NT2/D1 (cell line): Measurements from ENCODE around the gene B3GALT6.

Source experiments
- DNase-seq: peaks from one replicate; pipeline ENCODE4 v3.0.0-alpha.2; 2011; ENCODE audit warnings: low read depth, low spot score
- H3K27me3 ChIP-seq: 2 replicates; pipeline ENCODE4 v1.6.0; 2011; ENCODE audit warnings: mild to moderate bottlenecking; ENCODE audit not compliant: insufficient read length, insufficient read depth
- H3K36me3 ChIP-seq: 2 replicates; pipeline ENCODE4 v1.6.1; 2011; ENCODE audit warnings: mild to moderate bottlenecking, low read length, mixed read lengths; ENCODE audit not compliant: insufficient read depth, insufficient read length
- H3K4me1 ChIP-seq: 2 replicates; pipeline ENCODE4 v1.5.1; 2011; ENCODE audit not compliant: insufficient read depth, insufficient read length
- H3K4me3 ChIP-seq: 2 replicates; pipeline ENCODE4 v1.5.1; 2011; ENCODE audit warnings: low read depth; ENCODE audit not compliant: insufficient read length
- H3K9ac ChIP-seq: 2 replicates; pipeline ENCODE4 v1.6.0; 2011; ENCODE audit warnings: low read depth; ENCODE audit not compliant: insufficient read length
- H3K9me3 ChIP-seq: 2 replicates; pipeline ENCODE4 v1.5.1; 2011; ENCODE audit warnings: mild to moderate bottlenecking, low read length; ENCODE audit not compliant: insufficient read depth
- SUZ12 ChIP-seq: IDR thresholded peaks from 2 replicates; pipeline ENCODE4 v1.6.1; 2011; ENCODE audit not compliant: insufficient read length, insufficient read depth; ENCODE audit errors: extremely low read depth
- YY1 ChIP-seq: IDR thresholded peaks from 2 replicates; pipeline ENCODE4 v1.6.1; 2011; ENCODE audit not compliant: insufficient read length, insufficient read depth
- ZNF274 ChIP-seq: IDR thresholded peaks from 2 replicates; pipeline ENCODE4 v1.6.1; 2011; ENCODE audit warnings: mild to moderate bottlenecking, low read depth, low read length

The B3GALT6 gene

DNA sequence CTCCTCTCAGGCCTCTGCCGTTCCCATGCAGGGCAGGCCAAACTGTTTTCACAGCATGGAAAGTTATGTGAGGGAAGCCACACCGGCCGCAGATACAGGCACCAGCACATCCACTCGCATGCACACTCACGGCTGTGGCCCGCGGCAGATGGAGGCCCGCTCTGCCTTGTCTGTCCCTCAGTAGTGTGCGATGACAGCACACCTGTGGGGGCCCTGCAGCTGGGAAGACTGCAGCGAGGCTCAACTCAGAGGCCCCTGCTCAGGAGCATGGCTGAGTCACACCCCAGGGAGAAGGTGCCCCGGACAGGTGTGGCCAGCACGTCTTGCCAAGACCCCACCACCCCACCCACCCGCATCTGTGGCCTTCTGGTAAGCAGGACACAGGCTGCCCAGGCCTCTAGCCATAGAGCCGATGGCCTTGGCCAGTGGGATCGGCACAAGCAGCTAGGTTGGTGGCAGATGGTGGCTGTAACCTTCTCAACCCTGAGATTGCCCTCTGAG lies 42.9 kb downstream of the B3GALT6 start:
- Histone ChIP-seq H3K36me3 (peaks cover 26% of the 10 kb centered on the region), H3K9me3 (no peaks in the 10 kb centered on the region; the same call in 1 of the 2 replicates), H3K27me3 (no peaks in the 10 kb centered on the region), H3K4me3 (no peak overlapping the region), H3K9ac (peak overlapping the region; percentile 87), H3K4me1 (peaks cover 7% of the 10 kb centered on the region)
- TF ChIP-seq ZNF274: no peak
- no peak for TF ChIP-seq SUZ12
- no peak for TF ChIP-seq YY1
- no peak for DNase-seq

DNA sequence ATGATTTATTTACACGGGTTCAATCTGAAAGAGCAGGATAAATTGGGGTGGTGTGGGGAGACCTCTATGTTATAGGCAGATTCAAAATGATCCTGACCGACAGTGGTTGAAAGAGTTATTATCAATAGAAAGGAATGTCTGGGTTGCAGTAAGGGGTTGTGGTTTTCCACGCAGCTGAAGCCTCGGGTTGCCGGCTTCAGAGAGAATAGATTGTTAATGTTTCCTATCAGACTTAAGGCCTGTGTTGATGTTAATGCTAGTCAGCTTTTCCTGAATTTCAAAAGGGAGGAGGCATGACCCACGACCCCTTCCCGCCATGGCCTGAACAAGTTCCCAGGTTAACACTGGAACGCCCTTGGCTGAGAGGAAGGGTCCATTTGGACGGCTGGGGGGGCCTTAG lies 43.8 kb downstream of the B3GALT6 start:
- Histone ChIP-seq H3K9me3 (no peaks in the 10 kb centered on the region; the same call in 1 of the 2 replicates), H3K9ac (no peak overlapping the region), H3K36me3 (peaks cover 17% of the 10 kb centered on the region), H3K4me1 (peaks cover 7% of the 10 kb centered on the region), H3K27me3 (no peaks in the 10 kb centered on the region), H3K4me3 (no peak overlapping the region)
- TF ChIP-seq SUZ12: no peak
- no peak for TF ChIP-seq YY1
- DNase-seq: no peak

- Histone ChIP-seq H3K9ac (no peak overlapping the region), H3K36me3 (no peaks in the 10 kb centered on the region), H3K27me3 (no peaks in the 10 kb centered on the region), H3K4me1 (peaks cover under 1% of the 10 kb centered on the region), H3K4me3 (no peak overlapping the region), H3K9me3 (no peaks in the 10 kb centered on the region; the same call in 1 of the 2 replicates)
- DNase-seq: no peak
- no peak for TF ChIP-seq ZNF274
- no peak for TF ChIP-seq SUZ12
- TF ChIP-seq YY1: no peak
Measured at GRCh38 chr1:1278620-1279019, 46.6 kb downstream of the B3GALT6 start.

DNA sequence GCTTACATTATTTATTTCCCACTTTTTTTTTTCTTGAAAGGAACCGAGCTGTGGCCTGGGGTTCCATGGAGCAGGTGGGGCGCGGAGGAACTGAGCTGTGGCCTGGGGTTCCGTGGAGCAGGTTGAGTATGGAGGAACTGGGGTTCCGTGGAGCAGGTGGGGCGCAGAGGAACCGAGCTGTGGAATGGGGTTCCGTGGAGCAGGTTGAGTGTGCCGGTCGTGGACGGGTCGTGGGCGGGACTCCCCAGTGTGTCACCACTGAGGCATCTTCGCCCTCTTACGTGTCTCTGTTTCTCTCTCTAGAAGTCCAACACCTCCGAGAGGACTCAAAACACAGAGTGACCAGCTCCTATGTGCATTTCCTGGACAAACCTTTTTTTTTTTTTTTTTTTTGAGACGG lies 47.0 kb downstream of the B3GALT6 start:
- Histone ChIP-seq H3K9me3 (no peaks in the 10 kb centered on the region; the same call in 1 of the 2 replicates), H3K4me3 (no peak overlapping the region), H3K27me3 (no peaks in the 10 kb centered on the region), H3K9ac (no peak overlapping the region), H3K36me3 (no peaks in the 10 kb centered on the region), H3K4me1 (peaks cover 2% of the 10 kb centered on the region)
- DNase-seq: no peak
- TF ChIP-seq SUZ12: no peak
- no peak for TF ChIP-seq YY1
- no peak for TF ChIP-seq ZNF274

DNA sequence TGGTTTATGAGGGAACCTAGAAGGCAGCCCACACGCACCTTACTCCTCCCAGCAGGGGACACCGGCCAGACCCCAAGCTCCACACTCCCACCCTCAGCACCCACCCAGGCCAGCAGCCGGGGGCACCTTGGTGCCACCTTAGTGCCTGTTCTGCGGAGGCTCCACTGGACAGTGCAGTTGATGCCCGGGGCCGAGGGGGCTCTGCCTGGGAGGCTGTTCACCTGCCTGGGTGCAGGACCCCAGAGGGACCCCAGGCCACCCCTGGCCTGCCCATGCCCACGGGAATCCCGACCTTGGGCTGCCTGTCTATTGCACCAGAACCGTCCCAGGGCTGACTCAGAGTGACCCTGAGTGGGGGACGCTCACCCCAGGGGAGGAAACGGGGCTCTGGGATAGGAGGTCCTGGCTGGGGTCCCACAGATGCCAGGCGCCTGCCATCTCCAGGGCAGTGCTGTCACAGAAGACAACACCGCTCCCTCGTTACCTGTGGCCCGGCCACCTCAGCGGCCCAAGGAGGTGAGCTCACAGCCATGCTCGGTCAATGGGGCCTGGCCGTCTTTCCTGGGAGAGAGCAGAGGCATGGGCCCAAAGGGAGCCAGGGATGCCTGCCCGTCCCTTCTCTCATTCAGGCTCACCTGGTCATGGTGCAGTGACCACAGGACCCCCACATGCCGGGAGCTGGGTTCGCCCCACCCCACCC lies 48.9 kb downstream of the B3GALT6 start:
- Histone ChIP-seq H3K27me3 (no peaks in the 10 kb centered on the region), H3K4me1 (peaks cover 2% of the 10 kb centered on the region), H3K9me3 (no peaks in the 10 kb centered on the region; the same call in 1 of the 2 replicates), H3K4me3 (no peak overlapping the region), H3K9ac (no peak overlapping the region), H3K36me3 (no peaks in the 10 kb centered on the region)
- TF ChIP-seq YY1 (no peak), ZNF274 (no peak), SUZ12 (no peak)
- no peak for DNase-seq

- no peak for TF ChIP-seq YY1
- TF ChIP-seq SUZ12: no peak
- TF ChIP-seq ZNF274: no peak
- Histone ChIP-seq H3K4me1 (peaks cover 2% of the 10 kb centered on the region), H3K9ac (no peak overlapping the region), H3K36me3 (no peaks in the 10 kb centered on the region), H3K4me3 (no peak overlapping the region), H3K9me3 (no peaks in the 10 kb centered on the region), H3K27me3 (no peaks in the 10 kb centered on the region)
- DNase-seq: no peak
Measured at GRCh38 chr1:1281533-1282321, 49.7 kb downstream of the B3GALT6 start.

DNA sequence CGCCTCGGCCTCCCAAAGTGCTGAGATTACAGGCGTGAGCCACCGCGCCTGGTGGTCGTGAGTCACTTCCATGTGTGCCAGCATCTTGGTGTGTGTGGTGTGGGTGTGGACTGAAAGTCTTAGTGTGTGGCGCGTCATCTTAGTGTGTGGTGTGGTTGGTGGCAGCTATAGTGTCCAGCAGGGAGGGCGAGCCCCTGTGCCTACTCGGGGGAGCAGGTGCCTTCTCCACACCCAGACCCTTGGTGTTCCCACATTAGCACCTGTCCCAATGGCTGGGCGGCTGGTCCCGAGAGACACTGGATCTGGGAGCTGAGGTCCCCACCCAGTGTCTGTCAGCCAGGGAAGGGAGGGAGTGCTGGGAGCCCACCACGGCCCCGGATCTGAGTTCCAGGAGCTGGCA lies 51.0 kb downstream of the B3GALT6 start:
- no peak for DNase-seq
- Histone ChIP-seq H3K9ac (no peak overlapping the region), H3K4me3 (no peak overlapping the region)

More for the DNA sequence above, 51.0 kb downstream of the B3GALT6 start:
- Histone ChIP-seq H3K36me3 (no peaks in the 10 kb centered on the region), H3K4me1 (peaks cover 2% of the 10 kb centered on the region), H3K27me3 (no peaks in the 10 kb centered on the region), H3K9me3 (no peaks in the 10 kb centered on the region)
- no peak for TF ChIP-seq ZNF274
- TF ChIP-seq SUZ12: no peak
- no peak for TF ChIP-seq YY1
